GM12874 (cell line): ENCODE results near the gene ACP3.

Experiments
- CTCF ChIP-seq: IDR thresholded peaks from 2 replicates; pipeline ENCODE4 v1.5.1; 2011; ENCODE audit warnings: low read depth, mild to moderate bottlenecking, control low read depth, low read length, moderate library complexity; ENCODE audit not compliant: insufficient read depth

ACP3 gene

DNA sequence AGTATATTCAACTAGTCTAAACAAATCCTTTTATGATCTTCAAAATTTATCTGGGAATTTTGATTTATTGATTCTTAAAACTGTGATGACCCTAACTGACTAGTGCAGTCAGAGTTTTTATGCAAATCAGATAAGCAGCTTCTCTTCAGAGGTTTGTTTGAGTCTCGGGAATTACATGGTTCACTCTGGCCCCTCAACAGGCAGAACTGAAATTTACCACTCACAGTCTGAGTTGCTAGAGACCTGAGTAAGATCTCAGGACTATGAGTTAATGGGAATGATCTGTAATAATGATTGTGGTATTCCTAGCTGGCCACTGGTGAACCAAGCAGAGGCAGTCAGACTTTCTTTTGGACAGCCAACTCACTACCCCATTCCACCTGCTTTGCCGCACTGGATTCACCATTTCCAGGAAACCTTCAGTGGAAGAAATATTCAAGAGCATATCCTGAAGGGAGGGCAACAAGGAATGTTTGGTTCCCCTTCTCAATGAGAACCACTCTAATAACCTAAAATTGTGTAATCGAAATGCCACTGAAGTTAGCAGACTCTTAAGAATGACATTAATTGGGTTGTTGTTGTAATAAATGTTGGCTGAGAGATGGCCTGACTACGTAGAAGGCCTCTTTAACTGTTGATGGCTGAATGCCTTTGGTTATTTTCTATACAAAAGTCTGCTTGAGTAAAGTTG lies 88.5 kb downstream of the ACP3 start:
- no peak for TF ChIP-seq CTCF

DNA sequence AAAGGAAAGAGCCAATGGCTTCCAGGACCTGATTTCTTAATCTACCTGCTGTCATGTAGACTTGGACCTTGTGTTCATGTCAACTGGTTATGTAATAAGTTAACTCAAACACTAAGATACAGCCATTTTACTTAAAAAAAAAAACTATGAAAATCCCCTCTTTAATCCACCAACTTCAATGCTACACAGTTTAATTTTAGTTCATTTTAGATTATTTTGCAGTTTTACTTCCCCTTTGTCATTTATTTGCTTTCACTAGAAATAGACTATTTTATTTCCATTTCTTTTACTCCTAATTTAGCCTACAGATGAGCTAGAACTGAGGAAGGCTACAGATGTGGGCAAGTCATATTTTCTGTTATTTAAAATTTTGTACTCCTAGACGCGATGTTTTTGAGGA lies 89.4 kb downstream of the ACP3 start:
- no peak for TF ChIP-seq CTCF

- no peak for TF ChIP-seq CTCF
These were observed 89.8 kb downstream of the ACP3 start for GRCh38 chr3:132407025-132407424.
